ENCODE results near the gene TSR3.

Gene TSR3

DNA sequence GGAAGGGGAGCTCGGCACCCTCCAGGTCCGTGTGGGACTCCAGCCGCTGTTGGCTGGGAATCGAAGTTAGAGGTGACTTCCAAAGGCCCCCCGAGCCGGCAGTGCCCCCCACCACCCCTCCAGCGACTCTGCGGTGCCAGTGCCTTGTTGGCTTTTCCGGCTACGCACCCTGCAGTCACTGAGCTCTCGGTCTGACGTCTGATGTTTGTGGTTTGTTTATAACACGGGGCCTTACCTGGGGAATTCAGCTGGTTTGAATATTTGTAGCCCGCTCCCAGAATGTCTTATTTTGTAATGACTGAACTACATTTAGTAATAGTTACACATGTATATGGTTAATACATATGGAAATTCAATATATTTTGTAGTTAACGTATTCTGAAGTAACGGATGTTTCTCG is 25.3 kb downstream of the TSR3 start:
- TF ChIP-seq, protein P1, sequence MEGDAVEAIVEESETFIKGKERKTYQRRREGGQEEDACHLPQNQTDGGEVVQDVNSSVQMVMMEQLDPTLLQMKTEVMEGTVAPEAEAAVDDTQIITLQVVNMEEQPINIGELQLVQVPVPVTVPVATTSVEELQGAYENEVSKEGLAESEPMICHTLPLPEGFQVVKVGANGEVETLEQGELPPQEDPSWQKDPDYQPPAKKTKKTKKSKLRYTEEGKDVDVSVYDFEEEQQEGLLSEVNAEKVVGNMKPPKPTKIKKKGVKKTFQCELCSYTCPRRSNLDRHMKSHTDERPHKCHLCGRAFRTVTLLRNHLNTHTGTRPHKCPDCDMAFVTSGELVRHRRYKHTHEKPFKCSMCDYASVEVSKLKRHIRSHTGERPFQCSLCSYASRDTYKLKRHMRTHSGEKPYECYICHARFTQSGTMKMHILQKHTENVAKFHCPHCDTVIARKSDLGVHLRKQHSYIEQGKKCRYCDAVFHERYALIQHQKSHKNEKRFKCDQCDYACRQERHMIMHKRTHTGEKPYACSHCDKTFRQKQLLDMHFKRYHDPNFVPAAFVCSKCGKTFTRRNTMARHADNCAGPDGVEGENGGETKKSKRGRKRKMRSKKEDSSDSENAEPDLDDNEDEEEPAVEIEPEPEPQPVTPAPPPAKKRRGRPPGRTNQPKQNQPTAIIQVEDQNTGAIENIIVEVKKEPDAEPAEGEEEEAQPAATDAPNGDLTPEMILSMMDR (IDR thresholded peaks at IDR 0.05; ENCODE audit: low read depth, low read length): no peak
- DNase-seq (ENCODE audit: extremely low read depth, low read depth): no peak

DNA sequence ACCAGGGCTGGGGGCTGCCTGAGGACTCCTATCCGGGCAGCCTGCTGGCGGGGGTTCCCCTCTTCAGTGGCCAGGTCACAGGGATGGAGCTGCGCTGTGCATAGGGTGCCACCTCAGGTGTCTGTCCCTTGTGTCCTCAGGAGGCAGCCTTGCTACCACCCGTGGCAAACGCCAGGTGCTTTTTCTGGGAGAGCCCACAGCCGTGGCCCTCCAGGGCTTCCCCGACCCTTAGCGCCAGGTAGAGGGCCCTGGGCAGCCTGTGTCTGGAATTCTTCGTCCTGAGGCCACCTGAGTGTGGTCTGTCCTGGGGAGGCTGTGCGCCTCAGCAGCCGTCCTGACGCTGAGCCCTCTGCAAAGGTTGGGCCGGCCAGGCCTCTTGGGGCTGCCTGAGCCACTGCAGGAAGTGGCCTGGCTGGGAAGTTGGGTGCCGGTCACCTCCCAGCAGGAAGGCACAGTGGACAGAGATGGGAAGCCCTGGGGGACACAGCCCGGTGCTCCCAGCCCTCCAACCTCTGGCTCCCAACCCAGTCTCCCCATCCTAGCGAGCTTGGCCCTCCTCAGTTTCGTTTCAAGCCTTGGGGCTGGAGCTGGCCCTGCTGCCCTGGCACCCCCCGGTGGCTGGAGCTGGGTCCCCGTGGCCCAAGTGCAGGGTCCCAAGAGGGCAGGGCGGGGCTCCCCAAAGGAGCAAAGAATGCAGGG is 25.9 kb downstream of the TSR3 start:
- no peak for DNase-seq (ENCODE audit: extremely low read depth, low read depth)
- TF ChIP-seq, protein P1 (IDR thresholded peaks at IDR 0.05; ENCODE audit: low read depth, low read length): no peak

DNA sequence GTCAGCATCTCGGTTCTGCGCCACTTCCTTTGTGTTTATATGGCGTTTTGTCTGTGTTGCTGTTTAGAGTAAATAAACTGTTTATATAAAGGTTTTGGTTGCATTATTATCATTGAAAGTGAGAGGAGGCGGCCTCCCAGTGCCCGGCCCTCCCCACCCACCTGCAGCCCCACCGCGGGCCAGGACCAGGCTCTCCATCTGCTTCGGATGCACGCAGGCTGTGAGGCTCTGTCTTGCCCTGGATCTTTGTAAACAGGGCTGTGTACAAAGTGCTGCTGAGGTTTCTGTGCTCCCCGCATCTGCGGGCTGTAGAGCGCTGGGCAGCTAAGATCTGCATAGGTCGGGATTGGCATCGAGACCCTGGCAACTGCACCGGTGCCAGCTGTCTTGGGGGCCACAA is 26.4 kb downstream of the TSR3 start:
- TF ChIP-seq, protein P1 (IDR thresholded peaks at IDR 0.05; ENCODE audit: low read depth, low read length): no peak

DNA sequence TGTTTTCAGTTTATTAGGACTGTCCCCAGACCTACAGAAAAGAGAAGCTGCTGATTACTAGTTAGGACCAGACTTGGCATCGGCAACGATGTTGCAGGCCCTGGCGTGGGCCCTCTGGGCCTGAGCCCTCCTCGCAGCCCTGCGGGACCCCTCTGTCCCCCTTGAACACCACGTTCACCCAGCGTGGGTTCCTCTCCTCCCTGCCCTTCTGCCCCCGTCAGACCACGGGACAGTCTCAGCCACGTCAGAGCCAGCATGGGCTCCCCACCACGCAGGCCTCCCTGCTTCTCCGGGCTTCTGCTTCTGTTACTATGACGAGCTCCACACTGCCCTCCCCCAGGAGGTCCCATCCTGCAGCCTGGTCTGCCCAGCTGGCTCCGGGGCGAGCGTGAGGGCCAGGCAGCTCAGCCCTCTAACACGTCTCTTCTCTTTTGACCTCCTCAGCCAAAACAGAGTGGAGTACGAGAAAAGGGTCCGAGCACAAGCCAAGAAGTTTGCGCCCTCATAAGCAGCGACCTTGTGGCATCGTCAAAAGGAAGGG is 27.3 kb downstream of the TSR3 start:
- DNase-seq (ENCODE audit: extremely low read depth, low read depth): no peak
- TF ChIP-seq, protein P1 (IDR thresholded peaks at IDR 0.05; ENCODE audit: low read depth, low read length): no peak

More for the DNA sequence above, 26.4 kb downstream of the TSR3 start:
- no peak for DNase-seq (ENCODE audit: extremely low read depth, low read depth)

- TF ChIP-seq, protein P1 (IDR thresholded peaks at IDR 0.05; ENCODE audit: low read depth, low read length): no peak
- no peak for DNase-seq (ENCODE audit: extremely low read depth, low read depth)
Observed at GRCh38 chr16:1323296-1324239, 28.1 kb downstream of the TSR3 start.

DNA sequence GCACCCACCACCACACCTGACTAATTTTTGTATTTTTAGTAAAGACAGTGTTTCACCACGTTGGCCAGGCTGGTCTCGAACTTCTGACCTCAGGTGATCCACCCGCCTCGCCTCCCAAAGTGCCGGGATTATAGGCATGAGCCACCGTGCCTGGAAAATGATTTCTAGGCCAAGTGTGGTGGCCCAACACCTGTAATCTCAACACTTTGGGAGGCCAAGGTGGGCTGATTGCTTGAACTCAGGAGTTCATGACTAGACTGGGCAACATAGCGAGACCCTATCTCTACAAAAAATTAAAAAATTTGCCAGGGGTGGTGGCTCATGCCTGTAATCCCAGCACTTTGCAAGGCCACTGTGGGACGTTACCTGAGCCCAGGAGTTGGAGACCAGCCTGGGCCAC is 29.3 kb downstream of the TSR3 start:
- TF ChIP-seq, protein P1 (IDR thresholded peaks at IDR 0.05; ENCODE audit: low read depth, low read length): no peak
- no peak for DNase-seq (ENCODE audit: extremely low read depth, low read depth)

Measured in AG09319 (cell line).